ENCODE data around the gene ATF5.

- TF ChIP-seq CTCF (IDR thresholded peaks at IDR 0.05) (no peak), POLR2A (IDR thresholded peaks at IDR 0.05) (no peak)
These were observed 47.2 kb upstream of the ATF5 start for GRCh38 chr19:49881672-49882394.
